HG03378 (cell line): ENCODE results near the gene PKDCC.
"Not testable (repeated sequence)": the region's sequence is repeated elsewhere in the genome, so short reads cannot be mapped to it uniquely, and the experiment has no call there.

Source experiments
- ATAC-seq: cut with Tn5 transposase; IDR thresholded peaks from one replicate; pipeline ENCODE4 v1.9.1; 2021; ENCODE audit warnings: mild to moderate bottlenecking, moderate library complexity; ENCODE audit not compliant: unreplicated experiment

Gene PKDCC

DNA sequence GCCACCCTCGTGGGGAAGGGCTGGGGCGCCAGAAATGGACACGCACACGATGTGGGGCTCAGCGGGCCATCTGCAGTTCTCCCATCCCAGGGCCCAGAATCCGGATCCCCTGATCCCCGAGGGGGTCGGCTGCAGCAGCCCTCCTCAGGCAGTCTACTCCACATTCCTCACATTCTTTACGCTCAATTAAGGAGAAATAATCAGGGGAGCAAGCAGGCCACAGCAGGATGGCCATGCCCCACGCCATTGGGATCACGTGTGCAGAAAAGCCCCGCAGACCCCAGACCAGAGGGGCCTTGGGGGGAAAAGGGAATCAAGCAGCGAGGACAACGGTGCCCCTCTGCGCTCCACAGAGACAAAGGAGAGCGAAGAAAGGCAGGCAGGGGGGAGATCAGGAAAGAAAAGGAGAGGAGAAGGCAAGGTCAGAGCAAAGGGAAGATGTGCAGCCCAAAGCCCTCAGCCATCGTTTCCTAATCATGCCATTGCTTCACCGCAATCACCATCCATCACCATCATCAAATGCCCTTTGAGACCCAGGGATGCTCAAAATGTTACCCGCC, 17.5 kb upstream of the PKDCC start:
- ATAC-seq = no peak

DNA sequence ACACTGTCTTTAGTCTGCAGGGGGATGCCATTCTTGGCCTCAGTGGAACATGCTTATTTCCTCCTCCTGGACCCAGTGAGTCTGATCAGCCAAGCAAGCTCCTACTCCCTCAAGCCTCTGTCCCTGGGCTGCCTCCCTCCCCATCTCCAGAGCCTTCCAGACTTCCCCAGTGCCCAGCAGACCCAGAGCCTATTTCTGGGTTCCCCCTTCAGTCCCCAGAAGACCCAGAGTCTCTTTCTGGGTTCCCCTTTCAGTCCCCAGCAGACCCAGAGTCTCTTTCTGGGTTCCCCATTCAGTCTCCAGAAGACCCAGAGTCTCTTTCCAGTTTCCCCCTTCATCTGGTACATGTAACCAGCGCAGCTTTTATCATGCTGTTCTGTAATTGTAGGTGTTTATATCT, 17.0 kb upstream of the PKDCC start:
- no peak for ATAC-seq

DNA sequence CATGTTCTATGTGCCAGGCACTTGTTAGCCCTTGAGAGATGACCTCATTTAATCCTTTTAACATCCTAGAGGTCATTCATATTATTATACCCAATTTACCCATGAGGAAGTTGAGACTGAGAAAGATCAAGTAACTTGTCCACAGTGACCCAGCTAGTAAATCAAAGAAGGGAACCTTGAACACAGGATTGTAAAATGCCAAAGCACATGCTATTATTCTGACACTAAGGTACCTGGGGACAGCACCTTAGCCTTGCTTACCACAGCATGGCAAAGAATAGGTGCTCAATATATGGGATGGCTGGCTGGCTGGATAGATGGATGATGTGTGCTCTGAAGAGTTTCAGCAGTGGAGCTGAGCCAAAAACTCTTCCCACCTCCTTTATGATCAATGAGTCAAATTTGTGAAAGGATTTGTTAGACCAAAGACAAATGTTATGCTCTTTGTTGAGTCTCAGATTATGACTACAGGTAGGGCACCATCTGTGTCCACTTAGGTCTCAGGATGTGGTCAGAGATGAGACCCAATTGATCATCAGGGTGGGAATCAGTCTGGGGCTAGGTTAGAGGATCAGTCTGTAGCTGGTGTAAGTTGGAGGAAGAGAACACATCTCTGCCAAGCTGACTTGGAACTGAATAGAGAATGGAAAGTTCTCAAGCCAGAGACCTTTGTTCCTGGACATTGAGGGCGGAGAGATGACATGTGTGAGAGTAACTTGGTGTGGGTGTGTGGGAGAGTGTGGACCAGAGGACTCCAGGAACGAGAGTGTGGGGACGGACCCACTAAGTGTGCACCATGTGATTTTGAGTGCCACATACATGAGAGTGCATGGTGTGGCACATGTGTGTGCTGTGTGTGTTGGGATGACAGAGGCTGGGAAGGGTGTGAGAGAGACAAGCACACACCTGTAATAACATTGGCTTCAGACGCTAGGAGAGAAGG, 16.3 kb upstream of the PKDCC start:
- ATAC-seq = no peak

DNA sequence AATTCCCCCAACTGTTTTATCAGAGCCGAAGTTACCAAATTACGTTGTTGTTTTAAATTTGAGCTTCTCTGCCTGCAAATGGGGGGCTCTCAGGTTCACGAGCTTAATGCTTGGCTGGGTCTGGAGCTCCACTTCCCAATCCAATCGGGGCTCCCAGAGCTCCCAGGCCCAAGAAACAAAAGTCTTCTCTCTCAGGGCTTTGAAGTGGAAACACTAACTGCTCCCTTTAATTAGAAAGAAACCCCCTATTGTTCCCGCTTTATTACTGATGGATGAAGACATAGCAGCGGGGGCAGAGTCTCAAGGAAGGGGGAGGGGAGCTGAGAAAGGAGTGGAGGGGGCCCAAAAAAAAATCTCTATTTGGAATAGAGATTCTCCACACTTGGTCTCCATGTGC, 15.6 kb upstream of the PKDCC start:
- ATAC-seq = no peak

DNA sequence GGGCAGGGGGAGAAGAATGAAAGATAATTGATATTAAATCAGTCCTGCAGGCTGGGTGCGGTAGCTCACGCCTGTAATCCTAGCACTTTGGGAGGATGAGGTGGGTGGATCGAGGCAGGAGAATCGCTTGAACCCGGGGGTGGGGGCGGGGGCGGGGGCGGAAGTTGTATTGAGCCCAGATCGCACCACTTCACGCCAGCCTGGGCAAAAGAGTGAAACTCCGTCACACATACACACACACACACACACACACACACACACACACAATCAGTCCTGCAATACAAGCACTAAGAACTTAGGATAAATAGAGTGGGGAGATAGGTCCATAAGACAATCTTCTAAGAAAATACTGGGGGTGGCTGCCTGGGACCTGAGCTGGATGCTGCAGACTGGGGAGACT, 15.1 kb upstream of the PKDCC start:
- ATAC-seq = no peak

DNA sequence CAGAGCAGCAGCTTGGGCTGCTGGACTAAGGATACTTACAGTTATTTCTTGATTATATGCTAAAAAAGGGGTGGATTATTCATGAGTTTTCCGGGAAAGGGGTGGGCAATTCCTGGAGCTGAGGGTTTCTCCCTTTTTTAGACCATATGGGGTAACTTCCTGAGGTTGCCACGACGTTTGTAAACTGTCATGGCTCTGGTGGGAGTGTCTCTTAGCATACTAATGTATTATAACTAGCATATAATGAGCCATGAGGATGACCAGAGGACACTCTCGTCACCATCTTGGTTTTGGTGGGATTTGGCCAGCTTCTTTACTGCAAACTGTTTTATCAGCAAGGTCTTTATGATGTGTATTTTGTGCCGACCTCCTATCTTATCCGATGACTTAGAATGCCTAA, 13.7 kb upstream of the PKDCC start:
- not testable (repeated sequence) for ATAC-seq

DNA sequence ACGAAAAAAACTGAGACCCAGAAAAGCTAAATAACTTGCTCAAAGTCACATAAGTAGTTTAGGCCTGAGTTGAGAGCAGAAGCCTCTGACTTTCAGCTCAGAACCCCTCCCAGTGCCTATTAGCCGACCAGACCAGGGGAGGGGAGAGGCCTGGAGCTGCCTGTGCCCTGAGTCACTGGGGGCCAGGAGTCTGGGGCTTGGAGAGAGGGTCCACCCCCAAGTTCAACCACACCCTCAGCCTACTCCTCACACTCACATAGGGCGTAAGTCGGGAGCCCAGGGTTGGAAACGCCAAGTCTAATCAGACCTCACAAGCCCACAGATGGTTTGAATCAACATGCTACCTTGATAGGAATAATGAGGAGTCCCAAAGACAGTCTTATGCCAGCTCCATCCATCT, 12.6 kb upstream of the PKDCC start:
- no peak for ATAC-seq

DNA sequence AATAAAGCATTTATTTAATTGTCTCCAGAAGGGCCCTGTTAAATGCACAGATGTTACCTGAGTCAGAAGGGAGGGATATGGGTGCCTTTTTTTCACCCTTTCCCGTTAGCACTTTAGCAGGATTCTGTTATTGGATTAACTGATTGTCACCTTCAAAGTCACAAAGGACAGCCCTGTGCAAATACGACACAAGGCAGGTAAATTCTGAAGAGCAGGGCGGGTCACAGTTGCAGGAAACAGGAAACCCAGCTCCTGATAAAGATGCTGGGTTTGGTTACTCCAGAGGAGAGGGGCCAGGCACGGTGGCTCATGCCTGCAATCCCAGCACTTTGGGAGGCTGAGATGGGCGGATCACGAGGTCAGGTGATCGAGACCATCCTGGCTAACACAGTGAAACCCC, 11.4 kb upstream of the PKDCC start:
- ATAC-seq = no peak

DNA sequence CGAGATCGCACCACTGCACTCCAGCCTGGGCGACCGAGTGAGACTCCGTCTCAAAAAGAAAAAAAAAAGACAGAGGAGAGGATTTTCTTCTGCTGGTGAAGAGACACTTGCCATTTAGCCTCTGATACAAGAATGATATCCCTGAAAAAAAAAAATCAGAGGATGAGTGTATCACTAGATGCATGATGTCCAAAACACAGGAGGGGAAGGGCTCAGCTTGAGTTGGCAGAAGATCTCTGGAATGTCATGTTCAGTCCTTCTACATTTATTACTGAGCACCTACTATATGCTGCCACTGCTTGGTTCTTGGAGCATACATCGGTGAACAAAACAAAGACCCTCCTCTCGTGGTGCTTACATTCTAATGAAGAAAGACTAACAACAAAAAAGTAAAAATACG, 10.9 kb upstream of the PKDCC start:
- no peak for ATAC-seq

DNA sequence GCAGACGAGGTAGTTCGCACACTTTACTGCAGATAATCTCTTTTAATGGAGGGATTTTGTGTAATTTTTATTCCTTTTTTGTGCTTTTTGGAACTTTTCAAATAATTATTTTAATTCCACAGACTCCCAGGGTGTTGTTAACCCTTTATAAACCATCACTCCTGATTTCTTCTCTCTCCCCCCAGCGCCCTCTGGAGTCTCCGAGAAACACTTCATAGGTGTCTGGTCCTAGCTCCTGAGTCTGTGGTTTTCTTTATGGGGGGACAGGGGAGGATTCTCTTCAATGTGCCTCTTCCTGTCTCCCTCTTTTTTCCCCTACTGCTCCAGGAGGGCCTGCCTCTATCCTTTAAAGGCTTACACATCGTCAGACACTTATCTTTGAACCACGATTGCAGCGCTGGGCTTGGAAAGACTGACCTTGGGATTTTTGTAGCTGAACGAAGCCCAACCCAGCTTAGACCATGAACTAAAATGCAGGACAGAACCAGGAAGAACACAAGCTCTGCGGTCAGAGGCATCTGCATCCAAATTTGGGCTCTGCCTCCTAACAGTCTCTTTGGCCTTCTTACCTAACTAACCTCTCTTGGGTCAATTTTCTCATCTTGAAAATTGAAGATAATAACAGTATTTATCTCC, 7.1 kb upstream of the PKDCC start:
- ATAC-seq = no peak

DNA sequence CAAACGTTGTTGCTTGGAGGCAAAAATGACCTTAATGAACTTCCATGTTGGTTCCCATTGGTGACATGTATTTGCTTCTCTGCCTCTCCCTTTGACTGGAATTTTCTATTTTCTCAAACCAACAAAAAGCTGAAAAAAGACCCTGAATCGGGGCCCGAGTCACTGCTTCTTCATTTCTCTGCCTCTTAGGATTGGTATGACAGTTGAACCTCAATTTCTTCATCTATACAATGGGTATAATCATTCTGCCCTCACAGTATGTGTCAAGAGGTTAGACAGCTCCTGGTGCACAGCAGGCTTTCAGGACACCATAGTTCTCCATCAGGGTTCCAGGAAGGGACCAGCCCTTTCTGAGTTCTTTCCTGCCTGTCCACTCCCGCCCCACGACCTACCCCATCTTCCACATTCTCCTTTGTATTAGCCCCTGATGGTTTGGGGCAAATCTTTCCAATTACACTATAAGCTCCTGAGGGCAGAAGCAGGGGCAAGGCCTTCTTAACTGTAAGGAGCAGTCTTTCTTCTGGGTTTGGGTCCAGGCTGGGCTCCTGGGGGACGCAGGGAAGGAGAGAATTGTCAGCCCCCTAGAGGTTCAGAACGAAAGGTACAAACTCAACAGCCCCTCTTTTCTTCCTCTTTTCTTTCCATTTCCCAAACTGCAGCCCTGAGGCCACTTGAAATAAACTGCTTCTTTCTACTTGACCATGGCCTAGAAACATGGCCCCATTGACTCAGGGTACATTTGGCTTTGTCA, 6.3 kb upstream of the PKDCC start:
- ATAC-seq = no peak

DNA sequence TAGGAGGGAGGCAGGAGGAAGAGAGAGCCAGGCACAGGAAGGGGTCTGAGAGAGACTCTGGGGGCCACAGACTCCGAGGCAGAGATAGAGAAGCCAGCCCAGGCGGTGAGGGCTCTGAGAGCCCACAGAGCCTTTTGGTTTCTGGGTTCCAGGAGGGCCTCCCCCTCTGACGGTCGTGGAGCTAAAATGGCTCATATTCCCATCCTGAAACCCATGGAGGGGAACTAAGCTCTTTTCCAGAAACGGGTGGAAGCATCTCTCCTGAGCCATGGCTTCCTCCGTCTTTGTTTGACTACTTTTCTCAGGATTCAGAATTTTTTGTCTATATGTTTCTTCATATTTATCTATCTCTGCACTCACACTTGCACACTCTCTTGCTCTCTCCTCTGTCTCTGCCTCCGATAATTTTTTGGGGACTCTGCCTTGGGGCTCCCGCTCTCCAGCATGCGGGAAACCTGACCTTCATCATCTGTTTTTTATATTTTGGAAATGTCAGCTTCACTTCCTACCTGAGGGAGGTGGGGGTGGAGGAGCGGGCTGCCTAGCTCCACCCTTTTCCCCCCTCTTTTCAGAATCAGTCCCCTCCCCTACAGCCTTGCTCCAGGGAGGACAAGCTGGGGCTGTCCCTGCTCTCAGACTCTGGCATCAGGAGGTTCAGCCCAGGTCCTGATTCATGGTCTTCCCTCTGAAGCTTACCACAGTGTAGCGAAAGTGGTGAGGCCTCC, 5.0 kb upstream of the PKDCC start:
- ATAC-seq = no peak

DNA sequence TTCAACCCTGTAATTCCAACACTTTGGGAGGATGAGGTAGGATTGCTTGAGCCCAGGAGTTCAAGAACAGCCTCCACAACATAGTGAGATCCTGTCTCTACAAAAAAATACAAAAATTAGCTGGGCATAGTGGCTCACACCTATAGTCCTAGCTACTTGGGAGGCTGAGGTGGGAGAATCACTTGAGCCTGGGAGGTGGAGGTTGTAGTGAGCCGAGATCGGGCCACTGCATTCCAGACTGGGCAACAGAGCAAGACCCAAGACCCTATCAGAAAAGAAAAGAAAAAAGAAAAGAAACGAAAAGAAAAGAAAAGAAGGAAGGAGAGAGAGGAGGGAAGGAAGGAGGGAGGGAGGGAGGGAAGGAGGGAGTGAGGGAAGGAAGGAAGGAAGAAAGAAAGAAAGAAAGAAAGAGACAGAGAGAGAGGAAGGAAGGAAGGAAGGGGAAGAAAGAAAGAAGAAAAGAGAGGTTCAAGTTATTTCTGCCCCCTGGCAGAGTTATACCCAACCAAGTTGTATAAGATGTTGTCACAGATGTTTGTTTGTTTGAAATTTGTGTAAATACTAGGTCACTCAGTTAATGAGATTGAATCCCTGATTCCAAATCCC, 3.9 kb upstream of the PKDCC start:
- no peak for ATAC-seq

DNA sequence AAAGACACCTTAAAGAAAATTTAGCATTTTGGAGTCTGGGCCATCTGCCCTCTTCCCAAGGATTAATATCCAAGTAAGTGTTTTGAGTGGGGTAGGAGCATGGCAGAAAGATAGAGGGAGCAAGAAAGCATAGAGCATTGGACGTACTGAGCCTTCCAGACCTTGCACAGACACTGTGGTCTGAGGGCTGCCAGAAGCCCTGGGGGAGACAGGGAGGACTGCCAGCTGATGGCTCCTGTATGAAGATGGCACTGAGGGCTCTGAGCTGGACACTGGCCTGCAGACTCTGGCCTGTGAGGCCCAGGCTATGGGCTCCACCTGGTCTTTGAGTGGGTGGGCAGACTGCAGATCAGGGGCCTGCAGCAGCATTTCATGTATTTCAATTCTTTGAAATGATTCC, 2.9 kb upstream of the PKDCC start:
- ATAC-seq = no peak

DNA sequence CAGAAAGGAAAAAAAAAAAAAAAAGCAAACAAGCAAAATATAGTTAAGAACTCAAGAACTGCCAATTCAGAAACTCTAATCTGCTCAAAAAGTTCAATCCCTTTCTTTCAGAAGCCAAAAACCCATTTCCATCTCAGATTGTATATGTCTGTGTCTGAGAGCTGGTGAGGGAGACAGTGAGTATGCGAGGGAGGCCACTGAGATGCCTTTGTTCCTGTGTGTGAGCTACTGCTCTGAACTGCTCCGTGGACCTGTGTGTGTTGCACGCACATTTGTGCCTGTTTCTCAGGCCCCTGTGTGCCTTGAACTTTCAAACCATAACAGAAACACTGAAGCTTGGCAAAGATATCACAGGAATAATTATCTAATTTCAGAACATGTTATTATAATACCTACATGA, 2.5 kb upstream of the PKDCC start:
- ATAC-seq = no peak

DNA sequence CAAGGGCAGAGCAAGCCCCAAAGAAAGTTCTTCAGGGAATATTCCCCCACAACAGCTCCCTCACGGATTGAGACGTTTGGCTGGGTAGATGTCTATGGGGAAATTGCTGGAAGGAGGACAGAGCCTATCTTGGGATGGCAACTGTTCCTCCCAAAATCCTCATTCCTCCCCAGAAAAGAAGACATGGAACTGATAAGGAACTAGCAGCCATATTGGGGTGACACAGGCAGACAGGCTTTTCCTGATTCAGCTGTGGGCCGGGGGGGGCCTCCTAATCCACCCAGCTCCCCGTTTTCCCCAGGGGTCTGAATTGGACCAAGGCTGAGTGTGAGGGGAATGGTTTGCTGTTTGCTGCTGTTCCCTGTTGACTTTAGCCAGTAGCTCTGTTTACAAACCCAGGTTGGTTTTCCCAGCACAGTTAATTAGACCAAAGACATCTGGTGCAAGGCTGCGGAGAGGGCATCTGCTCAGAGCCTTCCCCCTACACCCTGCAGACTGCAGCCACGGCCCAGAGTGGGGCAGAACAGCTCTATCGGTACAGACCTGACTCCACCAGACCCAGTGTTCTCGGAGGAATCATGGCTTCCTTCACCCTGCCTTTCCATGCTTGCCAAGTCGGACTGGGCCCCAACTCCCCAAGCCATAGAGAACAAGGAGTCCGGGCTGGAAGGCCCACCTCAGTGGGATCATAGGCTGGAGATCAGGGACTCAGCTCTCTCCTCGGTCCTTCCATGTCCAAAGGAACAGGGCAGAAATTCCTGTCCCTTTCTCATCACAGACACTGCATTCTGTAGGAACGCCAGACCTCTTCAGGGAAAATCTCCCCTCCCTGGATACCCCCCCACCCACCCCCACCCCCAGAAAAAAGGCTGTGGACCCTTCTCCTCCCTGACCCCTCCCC, 1.7 kb upstream of the PKDCC start:
- ATAC-seq = no peak

DNA sequence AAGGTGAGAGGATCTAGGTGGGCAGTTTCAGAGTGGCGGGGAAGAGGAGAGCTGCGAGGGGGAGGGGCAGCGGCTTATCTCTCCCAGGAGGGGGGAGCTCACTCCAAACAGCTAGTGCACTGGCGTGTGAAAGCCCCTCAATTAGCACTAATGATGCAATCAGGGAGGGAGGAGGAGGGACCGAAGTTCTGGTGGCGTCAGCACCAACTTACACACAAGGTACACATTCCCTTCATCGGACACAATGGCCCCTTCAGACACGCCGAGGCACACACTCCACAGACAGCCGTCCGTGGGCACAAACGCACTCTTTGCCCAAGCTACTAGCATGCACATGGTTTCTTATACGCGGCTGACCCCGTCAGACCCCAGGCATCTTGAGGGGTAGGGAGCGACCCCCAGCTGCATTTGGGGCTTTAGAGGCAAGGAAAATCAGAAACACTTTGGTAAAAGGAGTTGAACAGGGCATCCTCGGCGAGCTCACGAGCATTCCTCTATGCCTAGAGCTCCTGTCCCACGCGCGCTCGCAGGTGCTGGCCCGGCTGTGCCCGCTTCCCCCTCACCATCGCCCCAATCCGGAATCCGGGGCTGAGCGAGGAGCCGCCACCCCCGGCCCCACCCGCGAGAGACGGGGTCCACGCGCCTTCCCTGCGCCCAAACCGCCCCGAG, 868 bp upstream of the PKDCC start:
- ATAC-seq = no peak

DNA sequence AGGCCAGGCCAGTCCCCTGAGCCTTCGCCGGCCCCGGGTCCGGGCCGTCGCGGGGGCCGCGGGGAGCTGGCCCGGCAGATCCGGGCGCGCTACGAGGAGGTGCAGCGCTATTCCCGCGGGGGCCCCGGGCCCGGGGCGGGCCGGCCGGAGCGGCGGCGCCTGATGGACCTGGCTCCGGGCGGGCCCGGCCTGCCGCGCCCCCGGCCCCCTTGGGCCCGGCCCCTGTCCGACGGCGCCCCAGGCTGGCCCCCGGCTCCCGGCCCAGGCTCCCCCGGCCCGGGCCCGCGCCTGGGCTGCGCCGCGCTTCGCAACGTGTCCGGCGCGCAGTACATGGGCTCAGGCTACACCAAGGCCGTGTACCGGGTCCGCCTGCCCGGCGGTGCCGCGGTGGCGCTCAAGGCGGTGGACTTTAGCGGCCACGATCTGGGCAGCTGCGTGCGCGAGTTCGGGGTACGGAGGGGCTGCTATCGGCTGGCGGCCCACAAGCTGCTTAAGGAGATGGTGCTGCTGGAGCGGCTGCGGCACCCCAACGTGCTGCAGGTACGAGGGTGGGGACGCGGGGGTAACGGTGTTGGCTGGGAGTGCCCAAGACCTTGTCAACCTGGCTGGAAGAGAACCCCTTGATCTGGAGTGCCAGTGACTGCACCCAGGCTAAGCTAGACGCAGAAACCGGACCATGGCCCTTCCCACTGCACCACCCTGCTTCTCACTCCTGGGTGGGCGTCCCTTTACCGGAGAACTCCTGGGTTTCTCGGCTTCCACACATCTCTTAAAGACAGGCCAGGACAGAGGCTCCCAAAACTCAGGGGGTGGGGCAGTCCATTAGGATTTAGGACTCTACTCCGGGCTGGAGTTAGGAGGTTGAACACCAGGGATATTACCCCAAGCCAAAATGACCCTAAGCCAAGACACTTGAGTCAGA, 739 bp downstream of the PKDCC start:
- no peak for ATAC-seq
